HG03439 (cell line): Measurements from ENCODE around the gene ARHGAP18.

ENCODE experiments used
- ATAC-seq: cut with Tn5 transposase; IDR thresholded peaks from one replicate; pipeline ENCODE4 v1.9.1; 2021; ENCODE audit warnings: mild to moderate bottlenecking, moderate library complexity; ENCODE audit not compliant: unreplicated experiment

ARHGAP18 gene

DNA sequence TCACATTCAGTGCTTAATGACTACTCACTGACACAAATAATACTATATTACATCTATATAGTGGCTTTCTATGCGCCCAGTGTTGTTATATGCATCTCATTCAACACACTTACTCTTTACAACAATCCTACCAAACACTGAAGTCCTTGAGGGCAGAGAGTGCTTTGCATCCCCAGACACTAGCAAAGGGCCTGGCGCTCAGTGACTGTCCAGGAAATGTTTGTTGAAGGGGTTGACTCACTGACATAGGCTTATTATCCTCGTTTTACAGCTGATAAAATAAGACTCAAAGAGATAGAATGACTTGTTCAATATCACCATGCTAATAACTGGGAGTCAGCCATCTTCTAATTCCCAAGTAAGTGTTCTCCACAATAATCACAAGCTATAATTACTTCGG is 163.3 kb downstream of the ARHGAP18 start:
- no peak for ATAC-seq

DNA sequence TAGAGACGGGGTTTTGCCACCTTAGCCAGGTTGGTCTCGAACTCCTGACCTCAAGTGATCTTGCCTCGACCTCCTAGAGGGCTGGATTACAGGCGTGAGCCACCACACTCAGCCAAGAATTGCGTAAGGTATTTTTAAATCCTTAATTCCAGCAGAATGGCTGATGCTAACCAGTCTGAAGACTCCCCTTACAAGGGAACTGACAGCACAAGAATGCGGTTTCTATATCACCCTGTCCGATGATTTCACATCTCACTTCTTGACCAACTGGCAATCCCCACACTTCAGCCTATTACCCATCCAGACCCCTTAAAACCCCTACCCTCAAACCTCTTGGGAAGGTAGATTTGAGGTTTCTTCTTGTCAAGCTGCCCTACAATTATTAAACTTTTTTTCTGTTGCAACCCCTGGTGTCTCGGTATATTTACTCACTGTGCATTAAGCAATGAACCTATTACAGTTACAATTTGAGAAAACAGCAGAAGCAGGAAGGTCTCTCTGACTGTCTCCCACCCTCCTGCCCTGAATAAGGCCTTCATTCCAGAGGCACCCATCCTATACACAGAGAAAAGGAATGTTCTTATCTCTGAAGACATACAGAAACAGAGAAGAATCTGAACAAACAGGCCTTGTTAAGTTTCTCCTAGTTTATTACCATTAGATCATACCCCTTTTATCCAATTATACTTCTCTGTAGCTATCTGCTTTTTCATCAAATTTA is 164.9 kb downstream of the ARHGAP18 start:
- no peak for ATAC-seq

DNA sequence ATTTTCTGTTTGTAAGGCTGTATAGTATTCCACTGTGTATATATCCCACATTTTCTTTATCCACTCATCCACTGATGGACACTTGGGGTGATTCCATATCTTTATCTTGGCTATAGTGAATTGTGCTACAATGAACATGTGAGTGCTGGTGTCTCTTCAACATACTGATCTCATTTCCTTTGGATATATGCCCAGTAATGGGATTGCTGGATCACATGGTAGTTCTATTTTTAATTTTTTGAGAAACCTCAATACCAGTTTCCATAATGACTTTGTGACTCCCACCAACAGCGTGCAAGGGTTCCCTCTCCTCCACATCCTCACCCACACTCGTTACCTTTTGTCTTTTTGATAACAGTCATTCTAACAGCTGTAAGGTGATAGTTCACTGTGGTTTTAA is 166.0 kb downstream of the ARHGAP18 start:
- ATAC-seq, result no peak

DNA sequence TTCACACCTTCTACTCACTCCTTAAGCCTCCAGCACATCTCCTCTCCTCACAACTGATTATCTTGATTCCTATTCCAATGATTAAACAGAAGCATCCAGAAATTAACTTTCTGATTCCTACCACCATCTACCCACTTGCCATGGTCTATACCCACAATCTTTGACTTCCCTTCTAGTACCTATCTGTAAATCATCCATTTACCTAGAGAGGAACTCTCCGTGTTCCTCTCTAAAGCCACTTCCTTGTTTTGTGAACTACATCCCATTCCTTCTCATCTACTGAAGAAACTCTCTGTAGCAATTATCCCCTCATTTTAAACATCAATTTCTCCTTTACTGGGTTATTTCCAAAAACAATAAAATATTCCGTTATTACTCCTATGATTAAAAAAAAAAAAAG is 167.3 kb downstream of the ARHGAP18 start:
- no peak for ATAC-seq

DNA sequence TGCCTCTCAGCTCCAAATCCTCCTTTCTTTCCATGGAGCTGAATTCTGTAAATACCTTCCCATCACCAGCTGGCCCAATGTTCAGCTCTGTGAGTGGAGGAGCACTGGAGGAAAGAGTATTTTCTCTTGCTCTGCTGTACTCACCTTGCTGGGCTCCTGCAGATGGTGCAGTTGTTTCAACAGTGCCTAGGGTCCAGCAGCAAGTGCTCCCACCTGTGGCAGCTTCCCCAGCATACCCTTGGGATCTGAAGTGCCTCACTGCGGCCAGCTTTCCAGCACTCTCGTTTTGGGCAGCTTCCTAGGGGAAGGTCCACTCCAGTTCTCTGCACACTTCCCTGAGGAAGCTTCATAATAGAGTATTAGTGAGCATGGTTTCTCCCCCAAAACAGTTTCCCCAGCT is 170.9 kb downstream of the ARHGAP18 start:
- ATAC-seq, result no peak

DNA sequence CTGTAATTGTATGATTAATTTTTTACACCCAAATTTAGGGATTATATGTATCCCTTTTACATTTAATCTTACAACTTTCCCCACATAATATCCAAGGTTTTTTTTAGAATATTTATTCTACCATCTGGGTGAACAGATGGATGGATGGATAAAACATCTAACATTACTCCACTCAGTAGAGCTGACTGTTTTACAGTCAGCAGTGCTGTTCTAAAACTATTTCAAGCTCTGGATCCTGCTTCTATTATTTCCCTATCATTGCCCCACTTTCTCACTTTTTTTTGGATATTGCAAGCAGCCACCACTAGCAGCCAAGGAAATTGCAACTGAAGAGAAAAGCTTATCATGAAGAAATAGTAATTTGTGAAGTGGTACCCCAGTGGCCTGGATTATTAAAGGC is 173.7 kb downstream of the ARHGAP18 start:
- ATAC-seq, result no peak

DNA sequence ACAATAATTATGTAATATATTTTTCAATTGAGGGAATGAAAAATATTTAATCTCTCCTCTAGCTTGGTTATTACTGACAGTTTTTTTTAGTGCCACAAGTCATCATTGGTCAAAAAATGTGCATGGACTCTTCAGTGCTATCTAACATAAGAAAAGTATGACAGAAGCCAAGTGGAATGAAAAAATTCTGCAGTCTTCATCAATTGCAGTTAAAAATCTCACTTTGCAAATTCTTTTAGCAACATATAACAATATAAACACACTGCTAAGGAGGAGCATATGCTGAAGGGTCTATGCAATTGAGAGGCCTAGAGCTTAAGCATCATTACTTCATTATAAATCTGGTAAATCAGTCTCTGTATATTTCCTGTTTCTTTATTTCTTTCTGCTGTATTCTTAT is 175.1 kb downstream of the ARHGAP18 start:
- ATAC-seq, result no peak
